Lower leg skin (tissue), 3 donors: ENCODE results near the gene CTSA.

Experiments
- POLR2A ChIP-seq, 2 donors: fragments of 450-650 bp; IDR thresholded peaks; one replicate each; pipeline ENCODE4 v1.6.1; 2016 to 2017; ENCODE audit warnings: antibody characterized with exemption in 2 of 2, mild to moderate bottlenecking in 1 of 2, moderate library complexity in 1 of 2
- TF ChIP-seq, protein P1 (sequence below), 3 donors: fragments of 450-650 bp; IDR thresholded peaks; one replicate each; pipeline ENCODE4 v1.5.1; 2016; ENCODE audit warnings: antibody characterized with exemption in 3 of 3, mild to moderate bottlenecking in 3 of 3, moderate library complexity in 2 of 3

GRCh38 chr20:45934046-45934585, 43.0 kb downstream of the CTSA start:
- TF ChIP-seq, protein P1, sequence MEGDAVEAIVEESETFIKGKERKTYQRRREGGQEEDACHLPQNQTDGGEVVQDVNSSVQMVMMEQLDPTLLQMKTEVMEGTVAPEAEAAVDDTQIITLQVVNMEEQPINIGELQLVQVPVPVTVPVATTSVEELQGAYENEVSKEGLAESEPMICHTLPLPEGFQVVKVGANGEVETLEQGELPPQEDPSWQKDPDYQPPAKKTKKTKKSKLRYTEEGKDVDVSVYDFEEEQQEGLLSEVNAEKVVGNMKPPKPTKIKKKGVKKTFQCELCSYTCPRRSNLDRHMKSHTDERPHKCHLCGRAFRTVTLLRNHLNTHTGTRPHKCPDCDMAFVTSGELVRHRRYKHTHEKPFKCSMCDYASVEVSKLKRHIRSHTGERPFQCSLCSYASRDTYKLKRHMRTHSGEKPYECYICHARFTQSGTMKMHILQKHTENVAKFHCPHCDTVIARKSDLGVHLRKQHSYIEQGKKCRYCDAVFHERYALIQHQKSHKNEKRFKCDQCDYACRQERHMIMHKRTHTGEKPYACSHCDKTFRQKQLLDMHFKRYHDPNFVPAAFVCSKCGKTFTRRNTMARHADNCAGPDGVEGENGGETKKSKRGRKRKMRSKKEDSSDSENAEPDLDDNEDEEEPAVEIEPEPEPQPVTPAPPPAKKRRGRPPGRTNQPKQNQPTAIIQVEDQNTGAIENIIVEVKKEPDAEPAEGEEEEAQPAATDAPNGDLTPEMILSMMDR (IDR thresholded peaks at IDR 0.05) = no peak
- TF ChIP-seq POLR2A (IDR thresholded peaks at IDR 0.05) = no peak
